Kidney glomerular epithelial cell (primary cell): ENCODE results near the gene CLDN11.

ENCODE experiments used
- DNase-seq: peaks from one replicate; lab custom pipeline; 2025; lab: John Stamatoyannopoulos, UW

Gene CLDN11

GRCh38 chr3:170470063-170471016 is 51.7 kb downstream of the CLDN11 start:
- peak; percentile 44 for DNase-seq

DNA sequence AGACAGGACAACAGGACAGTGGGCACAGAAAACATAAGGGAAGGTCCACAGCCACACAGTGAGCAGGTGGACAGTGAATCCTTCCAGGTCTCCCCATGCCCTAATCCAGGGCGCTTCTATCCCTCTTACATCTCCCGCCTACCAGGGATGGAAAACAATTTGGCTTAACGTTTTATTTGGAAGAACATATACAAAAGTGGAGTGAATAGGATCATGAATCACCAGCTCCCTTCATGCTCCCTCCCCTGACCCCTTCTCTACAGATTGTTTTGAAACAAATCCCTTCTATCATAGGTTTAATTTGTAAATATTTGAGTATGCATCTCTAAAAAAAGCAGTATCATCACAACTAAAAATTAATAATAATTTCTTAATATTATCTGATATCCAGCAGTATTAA is 52.5 kb downstream of the CLDN11 start:
- DNase-seq, result no peak

- DNase-seq, result no peak
Measured at GRCh38 chr3:170473358-170473757, 54.7 kb downstream of the CLDN11 start.

- no peak for DNase-seq
Measured at GRCh38 chr3:170475092-170475685, 56.5 kb downstream of the CLDN11 start.

- no peak for DNase-seq
Measured at GRCh38 chr3:170476291-170476690, 57.6 kb downstream of the CLDN11 start.

DNA sequence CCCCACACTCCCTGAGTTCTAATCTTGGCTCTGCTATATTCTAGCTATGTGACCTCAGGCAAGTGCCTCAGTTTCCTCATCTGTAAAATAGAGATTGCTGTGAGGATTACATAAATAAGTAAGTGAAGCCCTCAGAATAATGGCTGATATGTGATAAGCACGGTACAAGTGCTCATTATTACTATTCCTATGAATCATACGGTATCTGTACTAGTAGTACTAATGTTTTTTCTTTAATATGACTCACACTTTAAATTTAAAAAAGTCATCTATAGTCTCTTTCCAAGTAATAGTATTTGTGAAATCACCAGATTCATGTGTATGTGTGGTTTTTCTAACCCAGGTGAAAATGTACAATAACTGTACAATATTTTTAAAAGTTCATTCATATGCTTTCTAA is 58.7 kb downstream of the CLDN11 start:
- DNase-seq, result no peak

DNA sequence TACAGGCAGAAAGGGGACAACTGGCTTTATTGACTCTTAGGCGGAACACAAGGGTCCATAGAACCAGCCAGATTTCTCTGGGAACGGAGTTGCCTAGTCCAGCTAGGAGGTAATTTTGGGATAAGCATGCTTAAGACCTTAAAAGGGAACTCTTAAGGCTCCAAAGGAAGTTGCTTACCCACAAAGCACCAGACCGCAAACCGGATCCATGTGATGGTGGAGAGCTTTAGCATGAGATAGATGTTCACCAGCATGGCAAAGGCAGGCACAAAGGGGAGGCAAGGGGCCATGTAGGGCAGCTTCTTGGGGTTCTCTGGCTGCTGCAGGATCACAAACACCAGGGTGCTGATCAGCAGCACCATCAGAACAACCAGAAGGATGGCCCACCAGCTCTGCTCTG is 61.4 kb downstream of the CLDN11 start:
- DNase-seq, result no peak

DNA sequence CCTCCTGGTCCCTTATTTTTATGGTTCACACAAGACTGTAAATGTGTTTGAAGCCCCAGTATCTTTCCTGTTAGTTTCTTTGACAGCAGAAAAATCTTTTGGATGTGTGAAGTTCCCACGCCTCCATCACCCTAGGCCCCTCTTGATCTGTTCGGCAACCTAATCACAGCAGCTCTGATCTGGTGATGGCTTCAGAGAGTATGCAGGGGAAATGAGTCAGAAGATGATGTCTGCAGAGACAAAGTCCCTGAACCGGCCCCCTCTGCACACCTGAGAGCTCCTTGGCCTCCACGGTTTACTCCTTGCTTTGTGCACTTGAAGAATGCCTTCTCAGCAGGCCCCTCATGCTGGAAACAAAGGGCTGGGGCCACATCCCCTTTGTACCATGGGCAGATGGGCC is 63.5 kb downstream of the CLDN11 start:
- DNase-seq, result no peak

- DNase-seq, result no peak
Measured at GRCh38 chr3:170483485-170484262, 65.0 kb downstream of the CLDN11 start.
